Kidney (tissue), 14 donors: Measurements from ENCODE around the gene SPG7. TPM values are rescaled to one million over a fixed set of nuclear protein-coding genes. Genes with fewer than 3 reads are reported as not detected.

Experiments used
- DNase-seq, 5 donors: peaks; one replicate each; pipeline ENCODE4 v3.0.0-alpha.2; 2013 to 2020
- FAIRE-seq: peaks from 2 replicates; lab custom pipeline; 2012; peaks lifted over from hg19 to GRCh38; lab: Jason Lieb, UNC
- H3K27ac ChIP-seq, 2 donors: one replicate each; pipeline ENCODE4 v1.7.0; 2013; ENCODE audit warnings: low read depth in 2 of 2, low read length in 2 of 2, inconsistent platforms in 1 of 2
- H3K27me3 ChIP-seq: one replicate; pipeline ENCODE4 v1.7.1; 2013; ENCODE audit warnings: low read length, inconsistent platforms; ENCODE audit not compliant: control insufficient read depth, insufficient read depth
- H3K36me3 ChIP-seq, 3 donors: one replicate each; pipeline versions ENCODE4 v1.7.0 to v1.7.1; 2013; ENCODE audit warnings: low read length in 3 of 3, control low read depth in 1 of 3, inconsistent platforms in 1 of 3; ENCODE audit not compliant: insufficient read depth in 3 of 3, control insufficient read depth in 2 of 3
- H3K4me1 ChIP-seq, 3 donors: one replicate each; pipeline versions ENCODE4 v1.7.0 to v1.7.1; 2013; ENCODE audit warnings: low read length in 3 of 3, inconsistent platforms in 1 of 3, low read depth in 1 of 3; ENCODE audit not compliant: control insufficient read depth in 2 of 3, insufficient read depth in 2 of 3
- H3K4me3 ChIP-seq, 3 donors: one replicate each; pipeline versions ENCODE4 v1.7.0 to v1.8.1; 2013; ENCODE audit warnings: low read length in 3 of 3, control low read depth in 1 of 3, inconsistent platforms in 1 of 3
- H3K9ac ChIP-seq, 3 donors: one replicate each; pipeline versions ENCODE4 v1.7.0 to v1.7.1; 2013; ENCODE audit warnings: low read length in 3 of 3, control low read depth in 1 of 3, inconsistent platforms in 1 of 3
- H3K9me3 ChIP-seq, 3 donors: one replicate each; pipeline versions ENCODE4 v1.7.0 to v1.7.1; 2013; ENCODE audit warnings: low read length in 3 of 3, control low read depth in 1 of 3, inconsistent platforms in 1 of 3; ENCODE audit not compliant: control insufficient read depth in 2 of 3, insufficient read depth in 1 of 3
- intact Hi-C: fragments of 100-400 bp; cut with DNase I; formaldehyde crosslinking; loops from one replicate; pipeline ENCODE4 v1.11.1; 2022
- polyA plus RNA-seq: library from polyadenylated mRNA; stranded (reverse); fragments of 350-450 nt; fragmentation: Illumina TruSeq; extraction: RNeasy Lipid Tissue Mini Kit (QIAGEN cat#74804); gene quantifications from one replicate; pipeline ENCODE4 v1.2.3, GENCODE V29; 2014; ENCODE audit warnings: low read depth, low replicate concordance; ENCODE audit not compliant: insufficient read depth
- total RNA-seq: library from RNA; stranded (reverse); fragmentation: NEBNext Ultra II Directional; extraction: Animal tissue kit (Norgen Biotek cat#: 25700); gene quantifications from one replicate; pipeline ENCODE4 v1.2.1, GENCODE V29; 2021
- TF ChIP-seq, protein P1 (sequence below): IDR thresholded peaks from 3 replicates; pipeline ENCODE4 v1.5.1; 2012; ENCODE audit warnings: mild to moderate bottlenecking, moderate library complexity, borderline replicate concordance; ENCODE audit not compliant: insufficient read depth; ENCODE audit errors: extremely low read depth
- donor health status: control.
- donor health status: control.
- donor health status: control.
- donor health status: control.
- donor health status: control.
- donor health status: DM: yes; HTN: yes; CAD: no.
- donor health status: Normal renal cell carcinoma (clear cell type).

SPG7 gene
- total and polyA plus RNA-seq, 2 donors from 2014 or later = 71.0 to 108 TPM

GRCh38 chr16:89540557-89540956 is 32.4 kb downstream of the SPG7 start:
- Histone ChIP-seq H3K36me3 (peaks cover 0 to 24% (median 8%) of the 10 kb centered on the region in 3 donors), H3K4me1 (no peaks in the 10 kb centered on the region), H3K27ac (no peak overlapping the region), H3K27me3 (no peaks in the 10 kb centered on the region), H3K4me3 (no peak overlapping the region), H3K9me3 (no peaks in the 10 kb centered on the region), H3K9ac (no peak overlapping the region)
- TF ChIP-seq, protein P1, sequence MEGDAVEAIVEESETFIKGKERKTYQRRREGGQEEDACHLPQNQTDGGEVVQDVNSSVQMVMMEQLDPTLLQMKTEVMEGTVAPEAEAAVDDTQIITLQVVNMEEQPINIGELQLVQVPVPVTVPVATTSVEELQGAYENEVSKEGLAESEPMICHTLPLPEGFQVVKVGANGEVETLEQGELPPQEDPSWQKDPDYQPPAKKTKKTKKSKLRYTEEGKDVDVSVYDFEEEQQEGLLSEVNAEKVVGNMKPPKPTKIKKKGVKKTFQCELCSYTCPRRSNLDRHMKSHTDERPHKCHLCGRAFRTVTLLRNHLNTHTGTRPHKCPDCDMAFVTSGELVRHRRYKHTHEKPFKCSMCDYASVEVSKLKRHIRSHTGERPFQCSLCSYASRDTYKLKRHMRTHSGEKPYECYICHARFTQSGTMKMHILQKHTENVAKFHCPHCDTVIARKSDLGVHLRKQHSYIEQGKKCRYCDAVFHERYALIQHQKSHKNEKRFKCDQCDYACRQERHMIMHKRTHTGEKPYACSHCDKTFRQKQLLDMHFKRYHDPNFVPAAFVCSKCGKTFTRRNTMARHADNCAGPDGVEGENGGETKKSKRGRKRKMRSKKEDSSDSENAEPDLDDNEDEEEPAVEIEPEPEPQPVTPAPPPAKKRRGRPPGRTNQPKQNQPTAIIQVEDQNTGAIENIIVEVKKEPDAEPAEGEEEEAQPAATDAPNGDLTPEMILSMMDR = no peak
- DNase-seq (no peak), FAIRE-seq (no peak)
- intact Hi-C loops = no loop called here

DNA sequence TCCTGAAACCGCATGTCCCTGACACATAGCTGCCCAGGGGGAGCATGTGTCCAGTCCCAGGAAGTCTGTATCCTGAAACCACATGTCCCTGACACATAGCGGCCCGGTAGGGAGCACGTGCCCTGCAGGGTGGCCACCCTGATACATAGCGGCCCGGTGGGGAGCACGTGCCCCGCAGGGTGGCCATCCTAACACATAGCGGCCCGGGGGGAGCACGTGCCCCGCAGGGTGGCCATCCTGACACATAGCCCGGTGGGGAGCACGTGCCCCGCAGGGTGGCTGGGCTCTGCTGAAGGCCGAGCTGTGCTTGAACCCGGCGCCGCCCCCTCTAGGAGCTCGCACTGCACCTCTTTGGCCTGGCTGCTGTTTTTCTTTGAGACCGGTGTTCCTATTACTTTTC is 33.6 kb downstream of the SPG7 start:
- TF ChIP-seq, protein P1 = no peak
- Histone ChIP-seq H3K9ac (no peak overlapping the region), H3K9me3 (no peaks in the 10 kb centered on the region), H3K36me3 (peaks cover 0 to 25% (median 8%) of the 10 kb centered on the region in 3 donors), H3K27me3 (no peaks in the 10 kb centered on the region), H3K27ac (no peak overlapping the region), H3K4me1 (no peaks in the 10 kb centered on the region), H3K4me3 (no peak overlapping the region)
- DNase-seq (no peak), FAIRE-seq (no peak)
- intact Hi-C loops = no loop called here

DNA sequence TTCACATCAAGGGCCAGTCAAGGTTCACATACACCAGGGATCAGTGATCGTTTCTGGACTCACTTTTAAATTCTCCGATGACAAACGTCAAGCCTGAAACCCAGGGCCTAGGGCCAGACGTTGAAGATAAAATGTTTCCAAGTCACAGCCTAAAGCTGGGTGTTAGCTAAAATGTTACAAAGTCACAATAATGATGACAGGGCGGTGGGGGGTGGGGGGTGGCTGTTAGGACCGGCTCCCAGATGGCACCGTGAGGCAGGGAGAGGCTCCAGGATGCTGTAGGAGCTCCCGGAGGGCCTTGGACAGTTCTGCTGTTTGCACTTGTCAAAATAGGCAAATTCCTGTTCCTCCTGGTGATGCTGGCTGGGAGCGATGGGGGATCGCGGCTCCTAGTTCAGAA is 35.9 kb downstream of the SPG7 start:
- DNase-seq (no peak), FAIRE-seq (no peak)
- no peaks in the 10 kb centered on the region for H3K27me3 ChIP-seq
- peaks cover 0 to 25% (median 17%) of the 10 kb centered on the region in 3 donors for H3K36me3 ChIP-seq
- no peak overlapping the region for H3K9ac ChIP-seq
- intact Hi-C loops = no loop called here
- H3K4me3 ChIP-seq = no peak overlapping the region
- TF ChIP-seq, protein P1 = no peak
- H3K27ac ChIP-seq = no peak overlapping the region
- no peaks in the 10 kb centered on the region for H3K4me1 ChIP-seq
- H3K9me3 ChIP-seq = no peaks in the 10 kb centered on the region

GRCh38 chr16:89544713-89545043 is 36.5 kb downstream of the SPG7 start:
- H3K36me3 ChIP-seq = peaks cover 0 to 28% (median 17%) of the 10 kb centered on the region in 3 donors
- no peaks in the 10 kb centered on the region for H3K9me3 ChIP-seq
- no peak for DNase-seq
- no peak overlapping the region for H3K4me3 ChIP-seq
- H3K27ac ChIP-seq = peak overlapping the region in 1 of 2 donors; percentile 39
- H3K4me1 ChIP-seq = no peaks in the 10 kb centered on the region
- intact Hi-C loops = no loop called here
- H3K9ac ChIP-seq = no peak overlapping the region
- H3K27me3 ChIP-seq = no peaks in the 10 kb centered on the region
- FAIRE-seq = no peak
- TF ChIP-seq, protein P1 = no peak
